Suprapubic skin (tissue), 4 donors: Measurements from ENCODE around the gene EPHB1. TPM values are rescaled to one million over a fixed set of nuclear protein-coding genes. Genes with fewer than 3 reads are reported as not detected.

ENCODE experiments used
- DNase-seq, 2 donors: peaks; one replicate each; pipeline ENCODE4 v3.0.0-alpha.2; 2019; ENCODE audit warnings: low spot score in 2 of 2
- H3K27ac ChIP-seq: fragments of 200-600 bp; sonication (generic); one replicate; pipeline ENCODE4 v1.5.1; 2019
- H3K27me3 ChIP-seq: fragments of 200-600 bp; sonication (generic); one replicate; pipeline ENCODE4 v1.5.1; 2019
- H3K36me3 ChIP-seq: fragments of 200-600 bp; sonication (generic); one replicate; pipeline ENCODE4 v1.5.1; 2019
- H3K4me1 ChIP-seq: fragments of 200-600 bp; sonication (generic); one replicate; pipeline ENCODE4 v1.5.1; 2019
- H3K4me3 ChIP-seq: fragments of 200-600 bp; sonication (generic); one replicate; pipeline ENCODE4 v1.5.1; 2019; ENCODE audit warnings: mild to moderate bottlenecking
- H3K9me3 ChIP-seq: fragments of 200-600 bp; sonication (generic); one replicate; pipeline ENCODE4 v1.5.1; 2019
- EP300 ChIP-seq: sonication (generic); formaldehyde crosslinking; IDR thresholded peaks from one replicate; pipeline ENCODE4 v1.6.1; 2017; ENCODE audit warnings: antibody characterized with exemption
- POLR2A ChIP-seq, 2 donors: fragments of 450-650 bp; IDR thresholded peaks; one replicate each; pipeline ENCODE4 v1.6.1; 2017; ENCODE audit warnings: antibody characterized with exemption in 2 of 2, mild to moderate bottlenecking in 2 of 2, moderate library complexity in 2 of 2
- POLR2AphosphoS5 ChIP-seq, 3 donors: sonication (generic); formaldehyde crosslinking; IDR thresholded peaks; one replicate each; pipeline ENCODE4 v1.6.1; 2017; ENCODE audit warnings: antibody characterized with exemption in 3 of 3
- WGBS: methylation state at CpG from one replicate; pipeline ENCODE4 v1.1.5; 2018; 5-methylcytosine and 5-hydroxymethylcytosine counted together
- total RNA-seq, 4 donors: library from RNA; depleted of rRNA; stranded (reverse); fragments of >200 nt; gene quantifications; one replicate each; pipeline ENCODE4 v1.1.0, GENCODE V29; 2016
- TF ChIP-seq, protein P1 (sequence below), 2 donors: fragments of 200-600 bp in 1 of 2; fragments of 450-650 bp in 1 of 2; sonication (generic) in 1 of 2; IDR thresholded peaks; one replicate each; pipeline ENCODE4 v1.5.1; 2016 to 2019; ENCODE audit warnings: antibody characterized with exemption in 2 of 2, mild to moderate bottlenecking in 1 of 2, moderate library complexity in 1 of 2

Gene EPHB1
- total RNA-seq, 4 donors from 2014 or later = 8.5 to 30.7 (median 18.5) TPM

- Histone ChIP-seq H3K4me3 (no peak overlapping the region), H3K36me3 (no peaks in the 10 kb centered on the region), H3K9me3 (no peaks in the 10 kb centered on the region), H3K4me1 (no peaks in the 10 kb centered on the region), H3K27me3 (no peaks in the 10 kb centered on the region), H3K27ac (no peak overlapping the region)
- 54% methylated on average over 4 of the region's 4 CpGs for WGBS
- no peak for TF ChIP-seq EP300
- no peak for TF ChIP-seq POLR2A (IDR thresholded peaks at IDR 0.05)
- no peak for TF ChIP-seq POLR2AphosphoS5 (IDR thresholded peaks at IDR 0.05)
- TF ChIP-seq, protein P1, sequence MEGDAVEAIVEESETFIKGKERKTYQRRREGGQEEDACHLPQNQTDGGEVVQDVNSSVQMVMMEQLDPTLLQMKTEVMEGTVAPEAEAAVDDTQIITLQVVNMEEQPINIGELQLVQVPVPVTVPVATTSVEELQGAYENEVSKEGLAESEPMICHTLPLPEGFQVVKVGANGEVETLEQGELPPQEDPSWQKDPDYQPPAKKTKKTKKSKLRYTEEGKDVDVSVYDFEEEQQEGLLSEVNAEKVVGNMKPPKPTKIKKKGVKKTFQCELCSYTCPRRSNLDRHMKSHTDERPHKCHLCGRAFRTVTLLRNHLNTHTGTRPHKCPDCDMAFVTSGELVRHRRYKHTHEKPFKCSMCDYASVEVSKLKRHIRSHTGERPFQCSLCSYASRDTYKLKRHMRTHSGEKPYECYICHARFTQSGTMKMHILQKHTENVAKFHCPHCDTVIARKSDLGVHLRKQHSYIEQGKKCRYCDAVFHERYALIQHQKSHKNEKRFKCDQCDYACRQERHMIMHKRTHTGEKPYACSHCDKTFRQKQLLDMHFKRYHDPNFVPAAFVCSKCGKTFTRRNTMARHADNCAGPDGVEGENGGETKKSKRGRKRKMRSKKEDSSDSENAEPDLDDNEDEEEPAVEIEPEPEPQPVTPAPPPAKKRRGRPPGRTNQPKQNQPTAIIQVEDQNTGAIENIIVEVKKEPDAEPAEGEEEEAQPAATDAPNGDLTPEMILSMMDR (IDR thresholded peaks at IDR 0.05) = no peak
- peak in 1 of 2 donors; percentile 16 for DNase-seq
These were observed 74.2 kb downstream of the EPHB1 start for GRCh38 chr3:134869153-134869726.

DNA sequence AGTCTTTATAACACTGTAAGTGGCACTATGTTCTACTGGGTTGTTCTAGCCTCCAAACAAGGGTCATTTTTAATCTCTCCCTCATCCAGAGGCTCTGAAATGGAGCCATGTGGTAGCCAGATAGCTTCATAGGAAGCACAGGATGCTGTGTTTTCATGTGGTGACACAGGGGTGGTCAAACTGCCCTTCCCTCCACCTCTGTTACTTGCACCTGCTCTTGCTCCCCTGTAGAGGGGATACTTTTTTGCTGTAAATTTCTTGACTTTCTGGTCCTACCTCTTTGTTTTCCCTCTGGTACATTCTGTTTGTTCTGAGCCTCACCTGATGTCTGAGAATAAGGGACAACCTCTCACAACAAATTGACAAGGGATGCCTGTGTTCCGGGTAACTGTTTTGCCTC is 76.8 kb downstream of the EPHB1 start:
- TF ChIP-seq EP300 = no peak
- TF ChIP-seq POLR2AphosphoS5 (IDR thresholded peaks at IDR 0.05) = no peak
- TF ChIP-seq, protein P1 (IDR thresholded peaks at IDR 0.05) = no peak
- TF ChIP-seq POLR2A (IDR thresholded peaks at IDR 0.05) = no peak
- H3K27me3 ChIP-seq = no peaks in the 10 kb centered on the region
- no peaks in the 10 kb centered on the region for H3K36me3 ChIP-seq
- H3K27ac ChIP-seq = no peak overlapping the region
- no peak for DNase-seq
- H3K9me3 ChIP-seq = no peaks in the 10 kb centered on the region
- no peak overlapping the region for H3K4me3 ChIP-seq
- 94% methylated on average over 1 of the region's 1 CpG for WGBS
- no peaks in the 10 kb centered on the region for H3K4me1 ChIP-seq

GRCh38 chr3:134872440-134873388 is 77.7 kb downstream of the EPHB1 start:
- no peak for DNase-seq
- Histone ChIP-seq H3K4me1 (no peaks in the 10 kb centered on the region), H3K36me3 (no peaks in the 10 kb centered on the region), H3K27me3 (no peaks in the 10 kb centered on the region), H3K27ac (no peak overlapping the region), H3K4me3 (no peak overlapping the region), H3K9me3 (no peaks in the 10 kb centered on the region)
- TF ChIP-seq POLR2AphosphoS5 (IDR thresholded peaks at IDR 0.05) (no peak), EP300 (no peak), POLR2A (IDR thresholded peaks at IDR 0.05) (no peak)
- TF ChIP-seq, protein P1 (IDR thresholded peaks at IDR 0.05) = no peak
- 90% methylated on average over 8 of the region's 8 CpGs for WGBS

GRCh38 chr3:134873789-134874188 is 78.7 kb downstream of the EPHB1 start:
- TF ChIP-seq, protein P1 (IDR thresholded peaks at IDR 0.05) = no peak
- no peak for TF ChIP-seq EP300
- no peak for TF ChIP-seq POLR2A (IDR thresholded peaks at IDR 0.05)
- no peak for TF ChIP-seq POLR2AphosphoS5 (IDR thresholded peaks at IDR 0.05)
- peak in 1 of 2 donors; percentile 8 for DNase-seq
- Histone ChIP-seq H3K9me3 (no peaks in the 10 kb centered on the region), H3K36me3 (no peaks in the 10 kb centered on the region), H3K27me3 (no peaks in the 10 kb centered on the region), H3K4me1 (no peaks in the 10 kb centered on the region), H3K4me3 (no peak overlapping the region), H3K27ac (no peak overlapping the region)
- 95% methylated on average over 1 of the region's 1 CpG for WGBS

- no peaks in the 10 kb centered on the region for H3K36me3 ChIP-seq
- H3K9me3 ChIP-seq = no peaks in the 10 kb centered on the region
- H3K4me3 ChIP-seq = no peak overlapping the region
- WGBS = 65% methylated on average over 9 of the region's 10 CpGs
- TF ChIP-seq POLR2A (IDR thresholded peaks at IDR 0.05) (no peak), POLR2AphosphoS5 (IDR thresholded peaks at IDR 0.05) (no peak), EP300 (no peak)
- TF ChIP-seq, protein P1 (IDR thresholded peaks at IDR 0.05) = no peak
- no peaks in the 10 kb centered on the region for H3K4me1 ChIP-seq
- no peaks in the 10 kb centered on the region for H3K27me3 ChIP-seq
- no peak overlapping the region for H3K27ac ChIP-seq
- peak in 1 of 2 donors; percentile 50 for DNase-seq
These were observed 79.8 kb downstream of the EPHB1 start for GRCh38 chr3:134874737-134875413.
